H1 (cell line): ENCODE data around the gene IRGQ.

Experiments
- JUND ChIP-seq: IDR thresholded peaks from 2 replicates; pipeline ENCODE4 v1.6.1; 2011; ENCODE audit warnings: mild to moderate bottlenecking, improper control_type of control experiment, low read length
- KDM4A ChIP-seq: IDR thresholded peaks from one replicate; pipeline ENCODE4 v1.7.1; 2012; ENCODE audit warnings: low read depth, mild to moderate bottlenecking, moderate library complexity, low read length, inconsistent platforms; ENCODE audit not compliant: severe bottlenecking
- MAX ChIP-seq: IDR thresholded peaks from 2 replicates; pipeline ENCODE4 v1.6.1; 2012; ENCODE audit warnings: inconsistent platforms
- POLR2A ChIP-seq, 2 experiments: IDR thresholded peaks; 1 replicate in 1 of 2; 2 replicates in 1 of 2; pipeline ENCODE4 v1.6.1; 2011; ENCODE audit warnings: low read depth in 2 of 2, low read length in 2 of 2, mild to moderate bottlenecking in 2 of 2; ENCODE audit errors: control extremely low read depth in 1 of 2
- TCF12 ChIP-seq: IDR thresholded peaks from 2 replicates; pipeline ENCODE4 v1.6.1; 2011; ENCODE audit warnings: low read depth, mild to moderate bottlenecking, low read length

GRCh38 chr19:43610493-43610892 is 14.6 kb upstream of the IRGQ start:
- TF ChIP-seq KDM4A (no peak), JUND (no peak), MAX (no peak), POLR2A (IDR thresholded peaks at IDR 0.05; ENCODE audit: control extremely low read depth in 1 of 2, low read depth in 2 of 2, low read length in 2 of 2) (no peak), TCF12 (no peak)
